K562 (cell line): ENCODE measurements around the gene VEZF1. TPM values are rescaled to one million over a fixed set of nuclear protein-coding genes. Genes with fewer than 3 reads are reported as not detected.

Experiments
- CBX8 ChIP-seq: fragments of 200-600 bp; sonication (generic); IDR thresholded peaks from 2 replicates; pipeline ENCODE4 v1.6.1; 2012; ENCODE audit warnings: borderline replicate concordance, mixed run types, low read depth, mild to moderate bottlenecking, moderate library complexity, mixed read lengths, low read length, control low read depth, inconsistent platforms; ENCODE audit not compliant: poor library complexity, severe bottlenecking; ENCODE audit errors: extremely low read depth
- CREM ChIP-seq: IDR thresholded peaks from 2 replicates; pipeline ENCODE4 v1.6.1; 2014; ENCODE audit warnings: antibody characterized with exemption, low read depth
- HMGXB4 ChIP-seq: sonication (generic); formaldehyde crosslinking; IDR thresholded peaks from 2 replicates; pipeline ENCODE4 v1.8.1; 2023; ENCODE audit warnings: mild to moderate bottlenecking, missing genetic modification reagents
- HNRNPH1 ChIP-seq: fragments of 200-400 bp; formaldehyde crosslinking; optimal IDR thresholded peaks from 2 replicates; pipeline ENCODE3; 2017; ENCODE audit warnings: low read depth, mild to moderate bottlenecking, low read length, moderate library complexity
- MTA2 ChIP-seq: fragments of 450-650 bp; IDR thresholded peaks from 2 replicates; pipeline ENCODE4 v1.6.1; 2016; ENCODE audit warnings: low read depth
- POLR3G ChIP-seq: IDR thresholded peaks from 2 replicates; pipeline ENCODE4 v1.6.1; 2011; ENCODE audit not compliant: insufficient read length, insufficient replicate concordance; ENCODE audit errors: extremely low read depth
- PTBP1 ChIP-seq: fragments of 200-400 bp; formaldehyde crosslinking; IDR thresholded peaks from 2 replicates; pipeline ENCODE4 v1.6.1; 2017; ENCODE audit warnings: low read depth, low read length
- RAD51 ChIP-seq: fragments of 450-650 bp; IDR thresholded peaks from 2 replicates; pipeline ENCODE4 v1.7.1; 2016; ENCODE audit warnings: low read depth, mild to moderate bottlenecking, borderline replicate concordance
- TAF7 ChIP-seq: fragments of 450-650 bp; IDR thresholded peaks from 2 replicates; pipeline ENCODE4 v1.6.1; 2016; ENCODE audit warnings: missing genetic modification characterization, missing compliant biosample characterization
- TRIM24 ChIP-seq, 2 experiments: fragments of 450-650 bp; IDR thresholded peaks; 2 replicates each; pipeline ENCODE4 v1.6.1; 2016
- UBTF ChIP-seq, 2 experiments: IDR thresholded peaks; 2 replicates each; pipeline ENCODE4 v1.6.1; 2012; ENCODE audit warnings: improper control_type of control experiment in 2 of 2, low read depth in 2 of 2, low read length in 2 of 2, borderline replicate concordance in 1 of 2
- ZBTB43 ChIP-seq: sonication (generic); formaldehyde crosslinking; IDR thresholded peaks from 2 replicates; pipeline ENCODE4 v1.8.0; 2023; ENCODE audit warnings: mild to moderate bottlenecking, missing genetic modification reagents
- ZFX ChIP-seq: sonication (generic); formaldehyde crosslinking; IDR thresholded peaks from 2 replicates; pipeline ENCODE4 v1.8.0; 2022; ENCODE audit warnings: mild to moderate bottlenecking, missing genetic modification reagents, moderate library complexity
- ZNF263 ChIP-seq: sonication (generic); formaldehyde crosslinking; IDR thresholded peaks from 2 replicates; pipeline ENCODE4 v1.8.0; 2022; ENCODE audit warnings: mild to moderate bottlenecking, missing genetic modification reagents, borderline replicate concordance
- ZNF282 ChIP-seq: sonication (generic); formaldehyde crosslinking; IDR thresholded peaks from 2 replicates; pipeline ENCODE4 v1.8.1; 2023; ENCODE audit warnings: missing genetic modification reagents
- ZNF316 ChIP-seq: fragments of 450-650 bp; IDR thresholded peaks from 2 replicates; pipeline ENCODE4 v1.6.1; 2016
- ZNF395 ChIP-seq: fragments of 200-800 bp; sonication (Bioruptor generic); IDR thresholded peaks from 2 replicates; pipeline ENCODE4 v1.6.1; 2017; ENCODE audit warnings: missing genetic modification characterization, missing compliant biosample characterization
- ZNF431 ChIP-seq: sonication (generic); formaldehyde crosslinking; IDR thresholded peaks from 2 replicates; pipeline ENCODE4 v1.8.0; 2022; ENCODE audit warnings: mild to moderate bottlenecking, missing genetic modification reagents
- ZNF696 ChIP-seq: fragments of 250-450 bp; sonication (Bioruptor Pico); conservative IDR thresholded peaks from 2 replicates; pipeline ENCODE4 v1.4.0; 2020; ENCODE audit warnings: mild to moderate bottlenecking, moderate library complexity
- ZNF699 ChIP-seq: fragments of 250-450 bp; sonication (Bioruptor Pico); IDR thresholded peaks from 2 replicates; pipeline ENCODE4 v1.8.0; 2021; ENCODE audit warnings: mild to moderate bottlenecking, moderate library complexity; ENCODE audit not compliant: insufficient replicate concordance
- polyA plus RNA-seq, 8 experiments: library from polyadenylated mRNA; depleted of rRNA in 4 of 8; stranded (reverse) in 5 of 8; unstranded in 3 of 8; fragments of >200 nt; fragmentation: Nextera tagmentation in 2 of 8; fragmentation: Illumina TruSeq in 1 of 8; extraction: Ambion mirVana in 2 of 8; extraction: Trizol in 1 of 8; gene quantifications; 2 replicates each; pipeline versions ENCODE4 v1.2.1 to v1.2.3, GENCODE V29; 2011 to 2014; ENCODE audit warnings: inconsistent platforms in 1 of 8, missing spikeins in 1 of 8
- total RNA-seq, 7 experiments: library from RNA; depleted of rRNA in 6 of 7; stranded (reverse); fragments of >200 nt in 6 of 7; fragmentation: Illumina TruSeq in 2 of 7; extraction: Trizol in 2 of 7; gene quantifications; 2 replicates each; pipeline versions ENCODE4 v1.2.1 to v1.2.3, GENCODE V29; 2011 to 2021; ENCODE audit warnings: low replicate concordance in 1 of 7
- TF ChIP-seq, protein P1 (sequence below): sonication (generic); formaldehyde crosslinking; IDR thresholded peaks from 2 replicates; pipeline ENCODE4 v1.5.0; 2020; ENCODE audit warnings: missing genetic modification reagents

Gene VEZF1
- total and polyA plus RNA-seq, 9 of the 15 experiments (the other 6 are each of a cell fraction or from before 2014, with no cell fraction given): 9.5 to 33.4 (median 22.1) TPM

DNA sequence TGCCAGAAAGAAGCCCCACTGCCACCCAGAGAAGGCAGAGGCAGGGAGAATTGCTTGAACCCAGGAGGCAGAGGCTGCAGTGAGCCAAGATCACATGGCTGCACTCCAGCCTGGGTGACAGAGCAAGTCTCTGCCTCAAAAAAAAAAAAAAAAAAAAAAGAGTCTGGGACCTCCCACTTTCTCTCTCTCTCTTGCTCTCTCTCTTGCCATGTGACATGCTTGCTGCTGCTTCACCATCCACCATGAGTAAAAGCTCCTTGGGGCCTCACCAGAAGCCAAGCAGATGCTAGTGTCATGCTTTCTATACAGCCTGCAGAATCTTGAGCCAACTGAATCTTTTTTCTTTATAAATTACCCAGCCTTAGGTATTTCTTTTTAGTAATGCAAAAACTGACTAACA, 40.5 kb upstream of the VEZF1 start (continued):
- TF ChIP-seq ZBTB43: no peak
- TF ChIP-seq, protein P1, sequence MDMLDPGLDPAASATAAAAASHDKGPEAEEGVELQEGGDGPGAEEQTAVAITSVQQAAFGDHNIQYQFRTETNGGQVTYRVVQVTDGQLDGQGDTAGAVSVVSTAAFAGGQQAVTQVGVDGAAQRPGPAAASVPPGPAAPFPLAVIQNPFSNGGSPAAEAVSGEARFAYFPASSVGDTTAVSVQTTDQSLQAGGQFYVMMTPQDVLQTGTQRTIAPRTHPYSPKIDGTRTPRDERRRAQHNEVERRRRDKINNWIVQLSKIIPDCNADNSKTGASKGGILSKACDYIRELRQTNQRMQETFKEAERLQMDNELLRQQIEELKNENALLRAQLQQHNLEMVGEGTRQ (CRISPR knock-in tag): peak; percentile 31; the same call in 1 of the 2 replicates
- no peak for TF ChIP-seq ZNF395 (CRISPR knock-in tag)
- TF ChIP-seq MTA2: no peak
- TF ChIP-seq HNRNPH1: no peak
- no peak for TF ChIP-seq ZNF699
- no peak for TF ChIP-seq ZNF263 (CRISPR knock-in tag)
- TF ChIP-seq RAD51: peak; percentile 47; the same call in 1 of the 2 replicates
- peak in 1 of 2 experiments; percentile 35; a peak in 1 of 4 replicates for TF ChIP-seq TRIM24 (IDR thresholded peaks at IDR 0.05)
- TF ChIP-seq PTBP1: no peak
- TF ChIP-seq ZNF696 (CRISPR knock-in tag): no peak
- no peak for TF ChIP-seq ZNF431 (CRISPR knock-in tag)
- TF ChIP-seq CBX8: no peak
- TF ChIP-seq TAF7 (tag): no peak
- TF ChIP-seq UBTF (IDR thresholded peaks at IDR 0.05; ENCODE audit: borderline replicate concordance in 1 of 2, low read depth in 2 of 2, low read length in 2 of 2): no peak
- no peak for TF ChIP-seq CREM
- no peak for TF ChIP-seq ZNF282 (CRISPR knock-in tag)
- no peak for TF ChIP-seq POLR3G
- peak; percentile 79 for TF ChIP-seq ZNF316
- TF ChIP-seq HMGXB4 (CRISPR knock-in tag): no peak
- TF ChIP-seq ZFX: no peak
